ENCODE results near the gene FNIP2. TPM values are rescaled to one million over a fixed set of nuclear protein-coding genes. Genes with fewer than 3 reads are reported as not detected.

FNIP2 gene
- total RNA-seq, 2 donors from 2014 or later = 8.6 to 11.5 TPM

GRCh38 chr4:158904815-158905214, 136.0 kb downstream of the FNIP2 start:
- Histone ChIP-seq H3K36me3 (ENCODE audit: control insufficient read depth, insufficient read depth, low read length) (no peaks in the 10 kb centered on the region), H3K27me3 (ENCODE audit: control insufficient read depth, insufficient read depth, low read length, poor library complexity, severe bottlenecking) (no peaks in the 10 kb centered on the region), H3K4me1 (ENCODE audit: control insufficient read depth, insufficient read depth, low read length) (peaks cover 5% of the 10 kb centered on the region), H3K27ac (ENCODE audit: low read depth, low read length) (no peak overlapping the region), H3K9ac (ENCODE audit: extremely low read depth, low read length, poor library complexity, severe bottlenecking) (no peak overlapping the region), H3K9me3 (ENCODE audit: control insufficient read depth, low read length) (no peaks in the 10 kb centered on the region), H3K4me3 (ENCODE audit: low read length) (no peak overlapping the region)
- TF ChIP-seq CTCF (conservative IDR thresholded peaks at IDR 0.05) = no peak
- 92 to 100% methylated on average over 1 of the region's 1 CpG for WGBS, 2 experiments (ENCODE audit: insufficient coverage in 1 of 2, insufficient read length in 1 of 2)
- peaks cover 13% of the 10 kb centered on the region for H3K9me3 Mint-ChIP-seq
- H3K4me3 Mint-ChIP-seq = no peak overlapping the region
- DNase-seq = no peak
- H3K4me1 Mint-ChIP-seq = peaks cover 16% of the 10 kb centered on the region
- H3K27ac Mint-ChIP-seq = no peak overlapping the region
- H3K36me3 Mint-ChIP-seq (ENCODE audit: low read depth) = peaks cover 15% of the 10 kb centered on the region
- no peaks in the 10 kb centered on the region for H3K27me3 Mint-ChIP-seq (ENCODE audit: insufficient read depth)

- no peak for TF ChIP-seq CTCF (conservative IDR thresholded peaks at IDR 0.05)
- no peaks in the 10 kb centered on the region for H3K36me3 ChIP-seq (ENCODE audit: control insufficient read depth, insufficient read depth, low read length)
- H3K9ac ChIP-seq (ENCODE audit: extremely low read depth, low read length, poor library complexity, severe bottlenecking) = no peak overlapping the region
- no peak for DNase-seq
- H3K27me3 ChIP-seq (ENCODE audit: control insufficient read depth, insufficient read depth, low read length, poor library complexity, severe bottlenecking) = no peaks in the 10 kb centered on the region
- WGBS, 2 experiments (ENCODE audit: insufficient coverage in 1 of 2, insufficient read length in 1 of 2) = 94 to 100% methylated on average over 2 to 3 of the region's 3 CpGs
- Mint-ChIP-seq H3K9me3 (peaks cover 8% of the 10 kb centered on the region), H3K4me3 (no peak overlapping the region), H3K27me3 (ENCODE audit: insufficient read depth) (no peaks in the 10 kb centered on the region), H3K4me1 (peaks cover 16% of the 10 kb centered on the region), H3K36me3 (ENCODE audit: low read depth) (peaks cover 8% of the 10 kb centered on the region), H3K27ac (no peak overlapping the region)
- no peaks in the 10 kb centered on the region for H3K9me3 ChIP-seq (ENCODE audit: control insufficient read depth, low read length)
- no peak overlapping the region for H3K4me3 ChIP-seq (ENCODE audit: low read length)
- H3K4me1 ChIP-seq (ENCODE audit: control insufficient read depth, insufficient read depth, low read length) = peaks cover 5% of the 10 kb centered on the region
- H3K27ac ChIP-seq (ENCODE audit: low read depth, low read length) = no peak overlapping the region
These were observed 137.2 kb downstream of the FNIP2 start for GRCh38 chr4:158906073-158906472.

- H3K4me1 ChIP-seq (ENCODE audit: control insufficient read depth, insufficient read depth, low read length) = no peaks in the 10 kb centered on the region
- DNase-seq = no peak
- no peaks in the 10 kb centered on the region for H3K36me3 ChIP-seq (ENCODE audit: control insufficient read depth, insufficient read depth, low read length)
- H3K9me3 ChIP-seq (ENCODE audit: control insufficient read depth, low read length) = no peaks in the 10 kb centered on the region
- H3K4me1 Mint-ChIP-seq = peaks cover 4% of the 10 kb centered on the region
- WGBS, 2 experiments (ENCODE audit: insufficient coverage in 1 of 2, insufficient read length in 1 of 2) = 80 to 94% methylated on average over 1 of the region's 2 CpGs
- no peaks in the 10 kb centered on the region for H3K27me3 ChIP-seq (ENCODE audit: control insufficient read depth, insufficient read depth, low read length, poor library complexity, severe bottlenecking)
- TF ChIP-seq CTCF (conservative IDR thresholded peaks at IDR 0.05) = no peak
- H3K27ac Mint-ChIP-seq = no peak overlapping the region
- no peak overlapping the region for H3K4me3 ChIP-seq (ENCODE audit: low read length)
- H3K4me3 Mint-ChIP-seq = no peak overlapping the region
- no peaks in the 10 kb centered on the region for H3K27me3 Mint-ChIP-seq (ENCODE audit: insufficient read depth)
- no peak overlapping the region for H3K9ac ChIP-seq (ENCODE audit: extremely low read depth, low read length, poor library complexity, severe bottlenecking)
- H3K9me3 Mint-ChIP-seq = peaks cover under 1% of the 10 kb centered on the region
- no peaks in the 10 kb centered on the region for H3K36me3 Mint-ChIP-seq (ENCODE audit: low read depth)
- no peak overlapping the region for H3K27ac ChIP-seq (ENCODE audit: low read depth, low read length)
These were observed 143.6 kb downstream of the FNIP2 start for GRCh38 chr4:158912390-158912789.

Measured in endodermal cell (in vitro differentiated cells).